ENCODE measurements around the gene GTF2A1.
A peak's percentile ranks its signal among the peaks of the same experiment; 100 is the strongest.

Gene GTF2A1

GRCh38 chr14:81220830-81221578 lies at the start of gene GTF2A1:
GTF2A1 (minus strand) TSS chr14:81220959; CDS start chr14:81220518, 441 bp downstream.
- peak within 1 kb of the TSS; percentile 98 for H3K27ac ChIP-seq (ENCODE audit: low read length)
- H3K4me1 ChIP-seq (ENCODE audit: insufficient read depth, low read length), result peaks cover 17% of the 10 kb centered on the region; the same call in 1 of the 2 replicates
- no peaks in the 10 kb centered on the region for H3K27me3 ChIP-seq (ENCODE audit: insufficient read depth, low read length)
- H3K36me3 ChIP-seq (ENCODE audit: insufficient read depth, low read depth, low read length), result peaks cover 13% of the 10 kb centered on the region
- H3K9me3 ChIP-seq (ENCODE audit: insufficient read depth, low read depth, low read length), result no peaks in the 10 kb centered on the region
- peak within 1 kb of the TSS; percentile 90 for H3K4me3 ChIP-seq (ENCODE audit: low read length)
- H3K9ac ChIP-seq (ENCODE audit: low read depth, low read length), result peak within 1 kb of the TSS; percentile 99

GRCh38 chr14:81269979-81270375 lies 49.2 kb upstream of the GTF2A1 start:
- no peak overlapping the region for H3K4me3 ChIP-seq (ENCODE audit: low read length)
- no peak overlapping the region for H3K27ac ChIP-seq (ENCODE audit: low read length)
- H3K4me1 ChIP-seq (ENCODE audit: insufficient read depth, low read length), result no peaks in the 10 kb centered on the region
- peaks cover 21% of the 10 kb centered on the region for H3K36me3 ChIP-seq (ENCODE audit: insufficient read depth, low read depth, low read length)
- H3K9me3 ChIP-seq (ENCODE audit: insufficient read depth, low read depth, low read length), result no peaks in the 10 kb centered on the region
- no peaks in the 10 kb centered on the region for H3K27me3 ChIP-seq (ENCODE audit: insufficient read depth, low read length)
- no peak overlapping the region for H3K9ac ChIP-seq (ENCODE audit: low read depth, low read length)

GRCh38 chr14:81269100-81269978 lies 48.6 kb upstream of the GTF2A1 start:
- Histone ChIP-seq H3K4me3 (ENCODE audit: low read length) (no peak overlapping the region), H3K27ac (ENCODE audit: low read length) (no peak overlapping the region), H3K9me3 (ENCODE audit: insufficient read depth, low read depth, low read length) (no peaks in the 10 kb centered on the region), H3K9ac (ENCODE audit: low read depth, low read length) (no peak overlapping the region; the same call in 1 of the 2 replicates), H3K27me3 (ENCODE audit: insufficient read depth, low read length) (no peaks in the 10 kb centered on the region), H3K4me1 (ENCODE audit: insufficient read depth, low read length) (0 out of 2 replicates have a peak, but pooled peaks cover 2% of the 10 kb centered on the region), H3K36me3 (ENCODE audit: insufficient read depth, low read depth, low read length) (peaks cover 21% of the 10 kb centered on the region)

GRCh38 chr14:81268016-81268416 lies 47.3 kb upstream of the GTF2A1 start:
- peaks cover 21% of the 10 kb centered on the region for H3K36me3 ChIP-seq (ENCODE audit: insufficient read depth, low read depth, low read length)
- H3K9ac ChIP-seq (ENCODE audit: low read depth, low read length), result no peak overlapping the region
- H3K4me1 ChIP-seq (ENCODE audit: insufficient read depth, low read length), result peaks cover 8% of the 10 kb centered on the region; the same call in 1 of the 2 replicates
- H3K27me3 ChIP-seq (ENCODE audit: insufficient read depth, low read length), result no peaks in the 10 kb centered on the region
- no peak overlapping the region for H3K27ac ChIP-seq (ENCODE audit: low read length)
- no peaks in the 10 kb centered on the region for H3K9me3 ChIP-seq (ENCODE audit: insufficient read depth, low read depth, low read length)
- no peak overlapping the region for H3K4me3 ChIP-seq (ENCODE audit: low read length)

GRCh38 chr14:81265636-81266169 lies 44.9 kb upstream of the GTF2A1 start:
- Histone ChIP-seq H3K4me3 (ENCODE audit: low read length) (no peak overlapping the region), H3K27me3 (ENCODE audit: insufficient read depth, low read length) (no peaks in the 10 kb centered on the region), H3K36me3 (ENCODE audit: insufficient read depth, low read depth, low read length) (peaks cover 31% of the 10 kb centered on the region), H3K4me1 (ENCODE audit: insufficient read depth, low read length) (peaks cover 8% of the 10 kb centered on the region; the same call in 1 of the 2 replicates), H3K9me3 (ENCODE audit: insufficient read depth, low read depth, low read length) (no peaks in the 10 kb centered on the region), H3K27ac (ENCODE audit: low read length) (no peak overlapping the region), H3K9ac (ENCODE audit: low read depth, low read length) (no peak overlapping the region)

- Histone ChIP-seq H3K4me1 (ENCODE audit: insufficient read depth, low read length) (peaks cover 8% of the 10 kb centered on the region; the same call in 1 of the 2 replicates), H3K9ac (ENCODE audit: low read depth, low read length) (no peak overlapping the region), H3K27ac (ENCODE audit: low read length) (no peak overlapping the region), H3K27me3 (ENCODE audit: insufficient read depth, low read length) (no peaks in the 10 kb centered on the region), H3K9me3 (ENCODE audit: insufficient read depth, low read depth, low read length) (no peaks in the 10 kb centered on the region), H3K36me3 (ENCODE audit: insufficient read depth, low read depth, low read length) (peaks cover 34% of the 10 kb centered on the region), H3K4me3 (ENCODE audit: low read length) (no peak overlapping the region)
These were observed 43.9 kb upstream of the GTF2A1 start for GRCh38 chr14:81264671-81265070.

- no peaks in the 10 kb centered on the region for H3K9me3 ChIP-seq (ENCODE audit: insufficient read depth, low read depth, low read length)
- H3K4me1 ChIP-seq (ENCODE audit: insufficient read depth, low read length), result peaks cover 8% of the 10 kb centered on the region; the same call in 1 of the 2 replicates
- H3K4me3 ChIP-seq (ENCODE audit: low read length), result no peak overlapping the region
- H3K27me3 ChIP-seq (ENCODE audit: insufficient read depth, low read length), result no peaks in the 10 kb centered on the region
- H3K9ac ChIP-seq (ENCODE audit: low read depth, low read length), result no peak overlapping the region
- peaks cover 37% of the 10 kb centered on the region for H3K36me3 ChIP-seq (ENCODE audit: insufficient read depth, low read depth, low read length)
- H3K27ac ChIP-seq (ENCODE audit: low read length), result no peak overlapping the region
These were observed 43.1 kb upstream of the GTF2A1 start for GRCh38 chr14:81263777-81264410.

GRCh38 chr14:81261176-81261575 lies 40.4 kb upstream of the GTF2A1 start:
- peaks cover 8% of the 10 kb centered on the region; the same call in 1 of the 2 replicates for H3K4me1 ChIP-seq (ENCODE audit: insufficient read depth, low read length)
- no peaks in the 10 kb centered on the region for H3K9me3 ChIP-seq (ENCODE audit: insufficient read depth, low read depth, low read length)
- no peak overlapping the region for H3K4me3 ChIP-seq (ENCODE audit: low read length)
- no peak overlapping the region for H3K27ac ChIP-seq (ENCODE audit: low read length)
- peaks cover 18% of the 10 kb centered on the region; the same call in 1 of the 2 replicates for H3K36me3 ChIP-seq (ENCODE audit: insufficient read depth, low read depth, low read length)
- H3K27me3 ChIP-seq (ENCODE audit: insufficient read depth, low read length), result no peaks in the 10 kb centered on the region
- H3K9ac ChIP-seq (ENCODE audit: low read depth, low read length), result no peak overlapping the region

- Histone ChIP-seq H3K27me3 (ENCODE audit: insufficient read depth, low read length) (no peaks in the 10 kb centered on the region), H3K4me1 (ENCODE audit: insufficient read depth, low read length) (peaks cover 8% of the 10 kb centered on the region; the same call in 1 of the 2 replicates), H3K4me3 (ENCODE audit: low read length) (no peak overlapping the region), H3K36me3 (ENCODE audit: insufficient read depth, low read depth, low read length) (peaks cover 18% of the 10 kb centered on the region; the same call in 1 of the 2 replicates), H3K27ac (ENCODE audit: low read length) (no peak overlapping the region), H3K9ac (ENCODE audit: low read depth, low read length) (no peak overlapping the region), H3K9me3 (ENCODE audit: insufficient read depth, low read depth, low read length) (no peaks in the 10 kb centered on the region)
These were observed 40.0 kb upstream of the GTF2A1 start for GRCh38 chr14:81260732-81261131.

GRCh38 chr14:81256289-81256960 lies 35.7 kb upstream of the GTF2A1 start:
- Histone ChIP-seq H3K4me3 (ENCODE audit: low read length) (no peak overlapping the region), H3K9ac (ENCODE audit: low read depth, low read length) (no peak overlapping the region), H3K4me1 (ENCODE audit: insufficient read depth, low read length) (no peaks in the 10 kb centered on the region; the same call in 1 of the 2 replicates), H3K27me3 (ENCODE audit: insufficient read depth, low read length) (no peaks in the 10 kb centered on the region), H3K36me3 (ENCODE audit: insufficient read depth, low read depth, low read length) (peaks cover 16% of the 10 kb centered on the region; the same call in 1 of the 2 replicates), H3K9me3 (ENCODE audit: insufficient read depth, low read depth, low read length) (no peaks in the 10 kb centered on the region), H3K27ac (ENCODE audit: low read length) (no peak overlapping the region)

- Histone ChIP-seq H3K4me1 (ENCODE audit: insufficient read depth, low read length) (no peaks in the 10 kb centered on the region; the same call in 1 of the 2 replicates), H3K27me3 (ENCODE audit: insufficient read depth, low read length) (no peaks in the 10 kb centered on the region), H3K36me3 (ENCODE audit: insufficient read depth, low read depth, low read length) (no peaks in the 10 kb centered on the region), H3K4me3 (ENCODE audit: low read length) (no peak overlapping the region), H3K9me3 (ENCODE audit: insufficient read depth, low read depth, low read length) (no peaks in the 10 kb centered on the region), H3K27ac (ENCODE audit: low read length) (no peak overlapping the region), H3K9ac (ENCODE audit: low read depth, low read length) (no peak overlapping the region)
These were observed 31.5 kb upstream of the GTF2A1 start for GRCh38 chr14:81252278-81252677.

Data from iPS-20b (cell line).